ENCODE data around the gene COP1. TPM values are rescaled to one million over a fixed set of nuclear protein-coding genes. Genes with fewer than 3 reads are reported as not detected.

Gene COP1
- total and polyA plus RNA-seq, 3 donors from 2014 or later = 63.7 to 103 (median 92.9) TPM

GRCh38 chr1:175978476-175978875 lies 228.6 kb downstream of the COP1 start:
- H3K9me3 ChIP-seq = no peaks in the 10 kb centered on the region
- intact Hi-C loops (cut with DNase I; ENCODE audit: low total_unique reads) = no loop called here
- H3K27ac ChIP-seq = no peak overlapping the region
- no peak for DNase-seq
- no peaks in the 10 kb centered on the region for H3K27me3 ChIP-seq
- no peak overlapping the region for H3K4me3 ChIP-seq
- TF ChIP-seq POLR2A (IDR thresholded peaks at IDR 0.05) (no peak), CTCF (IDR thresholded peaks at IDR 0.05) (no peak)
- WGBS, 2 donors = 91 to 100% methylated on average over 1 of the region's 1 CpG
- no peaks in the 10 kb centered on the region for H3K4me1 ChIP-seq
- no peaks in the 10 kb centered on the region for H3K36me3 ChIP-seq (ENCODE audit: low read depth, missing control alignments)

- DNase-seq = no peak
- intact Hi-C loops (cut with DNase I; ENCODE audit: low total_unique reads) = no loop called here
- TF ChIP-seq CTCF (IDR thresholded peaks at IDR 0.05) (no peak), POLR2A (IDR thresholded peaks at IDR 0.05) (no peak)
- no peaks in the 10 kb centered on the region for H3K9me3 ChIP-seq
- H3K4me3 ChIP-seq = no peak overlapping the region
- H3K36me3 ChIP-seq (ENCODE audit: low read depth, missing control alignments) = no peaks in the 10 kb centered on the region
- no peaks in the 10 kb centered on the region for H3K27me3 ChIP-seq
- 76 to 81% methylated on average over 1 of the region's 1 CpG for WGBS, 2 donors
- no peaks in the 10 kb centered on the region for H3K4me1 ChIP-seq
- H3K27ac ChIP-seq = no peak overlapping the region
These were observed 230.0 kb downstream of the COP1 start for GRCh38 chr1:175976865-175977642.

GRCh38 chr1:175969231-175969630 lies 237.9 kb downstream of the COP1 start:
- no peak overlapping the region for H3K27ac ChIP-seq
- no peak for DNase-seq
- H3K4me3 ChIP-seq = no peak overlapping the region
- no peaks in the 10 kb centered on the region for H3K9me3 ChIP-seq
- no peaks in the 10 kb centered on the region for H3K36me3 ChIP-seq (ENCODE audit: low read depth, missing control alignments)
- TF ChIP-seq CTCF (IDR thresholded peaks at IDR 0.05) (no peak), POLR2A (IDR thresholded peaks at IDR 0.05) (no peak)
- intact Hi-C loops (cut with DNase I; ENCODE audit: low total_unique reads) = no loop called here
- no peaks in the 10 kb centered on the region for H3K27me3 ChIP-seq
- H3K4me1 ChIP-seq = no peaks in the 10 kb centered on the region

GRCh38 chr1:175968486-175969172 lies 238.5 kb downstream of the COP1 start:
- intact Hi-C loops (cut with DNase I; ENCODE audit: low total_unique reads) = no loop called here
- TF ChIP-seq POLR2A (IDR thresholded peaks at IDR 0.05) = no peak
- no peak for TF ChIP-seq CTCF (IDR thresholded peaks at IDR 0.05)
- H3K27ac ChIP-seq = no peak overlapping the region
- no peaks in the 10 kb centered on the region for H3K36me3 ChIP-seq (ENCODE audit: low read depth, missing control alignments)
- H3K4me1 ChIP-seq = no peaks in the 10 kb centered on the region
- no peaks in the 10 kb centered on the region for H3K9me3 ChIP-seq
- DNase-seq = no peak
- 73 to 93% methylated on average over 3 of the region's 3 CpGs for WGBS, 2 donors
- no peaks in the 10 kb centered on the region for H3K27me3 ChIP-seq
- H3K4me3 ChIP-seq = no peak overlapping the region
